Kidney (tissue), 14 donors: ENCODE measurements around the gene DLGAP4. TPM values are rescaled to one million over a fixed set of nuclear protein-coding genes. Genes with fewer than 3 reads are reported as not detected.

Experiments
- DNase-seq, 5 donors: peaks; one replicate each; pipeline ENCODE4 v3.0.0-alpha.2; 2013 to 2020
- FAIRE-seq: peaks from 2 replicates; lab custom pipeline; 2012; peaks lifted over from hg19 to GRCh38; lab: Jason Lieb, UNC
- H3K27ac ChIP-seq, 2 donors: one replicate each; pipeline ENCODE4 v1.7.0; 2013; ENCODE audit warnings: low read depth in 2 of 2, low read length in 2 of 2, inconsistent platforms in 1 of 2
- H3K27me3 ChIP-seq: one replicate; pipeline ENCODE4 v1.7.1; 2013; ENCODE audit warnings: low read length, inconsistent platforms; ENCODE audit not compliant: control insufficient read depth, insufficient read depth
- H3K36me3 ChIP-seq, 3 donors: one replicate each; pipeline versions ENCODE4 v1.7.0 to v1.7.1; 2013; ENCODE audit warnings: low read length in 3 of 3, control low read depth in 1 of 3, inconsistent platforms in 1 of 3; ENCODE audit not compliant: insufficient read depth in 3 of 3, control insufficient read depth in 2 of 3
- H3K4me1 ChIP-seq, 3 donors: one replicate each; pipeline versions ENCODE4 v1.7.0 to v1.7.1; 2013; ENCODE audit warnings: low read length in 3 of 3, inconsistent platforms in 1 of 3, low read depth in 1 of 3; ENCODE audit not compliant: control insufficient read depth in 2 of 3, insufficient read depth in 2 of 3
- H3K4me3 ChIP-seq, 3 donors: one replicate each; pipeline versions ENCODE4 v1.7.0 to v1.8.1; 2013; ENCODE audit warnings: low read length in 3 of 3, control low read depth in 1 of 3, inconsistent platforms in 1 of 3
- H3K9ac ChIP-seq, 3 donors: one replicate each; pipeline versions ENCODE4 v1.7.0 to v1.7.1; 2013; ENCODE audit warnings: low read length in 3 of 3, control low read depth in 1 of 3, inconsistent platforms in 1 of 3
- H3K9me3 ChIP-seq, 3 donors: one replicate each; pipeline versions ENCODE4 v1.7.0 to v1.7.1; 2013; ENCODE audit warnings: low read length in 3 of 3, control low read depth in 1 of 3, inconsistent platforms in 1 of 3; ENCODE audit not compliant: control insufficient read depth in 2 of 3, insufficient read depth in 1 of 3
- intact Hi-C: fragments of 100-400 bp; cut with DNase I; formaldehyde crosslinking; loops from one replicate; pipeline ENCODE4 v1.11.1; 2022
- polyA plus RNA-seq: library from polyadenylated mRNA; stranded (reverse); fragments of 350-450 nt; fragmentation: Illumina TruSeq; extraction: RNeasy Lipid Tissue Mini Kit (QIAGEN cat#74804); gene quantifications from one replicate; pipeline ENCODE4 v1.2.3, GENCODE V29; 2014; ENCODE audit warnings: low read depth, low replicate concordance; ENCODE audit not compliant: insufficient read depth
- total RNA-seq: library from RNA; stranded (reverse); fragmentation: NEBNext Ultra II Directional; extraction: Animal tissue kit (Norgen Biotek cat#: 25700); gene quantifications from one replicate; pipeline ENCODE4 v1.2.1, GENCODE V29; 2021
- TF ChIP-seq, protein P1 (sequence below): IDR thresholded peaks from 3 replicates; pipeline ENCODE4 v1.5.1; 2012; ENCODE audit warnings: mild to moderate bottlenecking, moderate library complexity, borderline replicate concordance; ENCODE audit not compliant: insufficient read depth; ENCODE audit errors: extremely low read depth
- donor health status: control.
- donor health status: control.
- donor health status: control.
- donor health status: control.
- donor health status: control.
- donor health status: DM: yes; HTN: yes; CAD: no.
- donor health status: Normal renal cell carcinoma (clear cell type).

Gene DLGAP4
- total and polyA plus RNA-seq, 2 donors from 2014 or later = 19.6 to 62.4 TPM

DNA sequence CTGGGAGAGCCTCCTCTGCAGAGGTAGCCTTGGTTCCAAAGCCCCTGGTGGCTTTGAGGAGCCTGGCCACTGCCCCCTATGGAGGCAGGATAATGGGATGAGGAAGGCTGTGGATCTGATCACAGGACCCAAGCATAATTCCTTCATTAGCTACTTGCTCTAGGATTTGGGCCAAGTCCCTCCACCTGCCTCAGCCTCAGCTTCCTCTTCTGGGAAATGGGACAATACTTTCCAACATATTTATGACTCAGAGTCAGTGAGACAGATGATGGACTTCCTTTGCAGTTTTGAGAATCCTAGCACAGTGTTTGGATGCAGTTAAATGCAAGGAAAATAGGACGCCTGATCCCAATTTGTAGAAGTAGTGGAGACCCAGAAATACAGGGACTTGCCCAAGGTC lies 171.3 kb downstream of the DLGAP4 start:
- Histone ChIP-seq H3K9me3 (no peaks in the 10 kb centered on the region), H3K27me3 (no peaks in the 10 kb centered on the region), H3K9ac (no peak overlapping the region), H3K4me1 (peaks cover 0 to 17% (median 13%) of the 10 kb centered on the region in 3 donors), H3K4me3 (no peak overlapping the region), H3K36me3 (peaks cover 0 to 2% (median 0%) of the 10 kb centered on the region in 3 donors), H3K27ac (no peak overlapping the region)
- TF ChIP-seq, protein P1, sequence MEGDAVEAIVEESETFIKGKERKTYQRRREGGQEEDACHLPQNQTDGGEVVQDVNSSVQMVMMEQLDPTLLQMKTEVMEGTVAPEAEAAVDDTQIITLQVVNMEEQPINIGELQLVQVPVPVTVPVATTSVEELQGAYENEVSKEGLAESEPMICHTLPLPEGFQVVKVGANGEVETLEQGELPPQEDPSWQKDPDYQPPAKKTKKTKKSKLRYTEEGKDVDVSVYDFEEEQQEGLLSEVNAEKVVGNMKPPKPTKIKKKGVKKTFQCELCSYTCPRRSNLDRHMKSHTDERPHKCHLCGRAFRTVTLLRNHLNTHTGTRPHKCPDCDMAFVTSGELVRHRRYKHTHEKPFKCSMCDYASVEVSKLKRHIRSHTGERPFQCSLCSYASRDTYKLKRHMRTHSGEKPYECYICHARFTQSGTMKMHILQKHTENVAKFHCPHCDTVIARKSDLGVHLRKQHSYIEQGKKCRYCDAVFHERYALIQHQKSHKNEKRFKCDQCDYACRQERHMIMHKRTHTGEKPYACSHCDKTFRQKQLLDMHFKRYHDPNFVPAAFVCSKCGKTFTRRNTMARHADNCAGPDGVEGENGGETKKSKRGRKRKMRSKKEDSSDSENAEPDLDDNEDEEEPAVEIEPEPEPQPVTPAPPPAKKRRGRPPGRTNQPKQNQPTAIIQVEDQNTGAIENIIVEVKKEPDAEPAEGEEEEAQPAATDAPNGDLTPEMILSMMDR = no peak
- DNase-seq = no peak
- FAIRE-seq = no peak
- intact Hi-C loops = no loop called here

DNA sequence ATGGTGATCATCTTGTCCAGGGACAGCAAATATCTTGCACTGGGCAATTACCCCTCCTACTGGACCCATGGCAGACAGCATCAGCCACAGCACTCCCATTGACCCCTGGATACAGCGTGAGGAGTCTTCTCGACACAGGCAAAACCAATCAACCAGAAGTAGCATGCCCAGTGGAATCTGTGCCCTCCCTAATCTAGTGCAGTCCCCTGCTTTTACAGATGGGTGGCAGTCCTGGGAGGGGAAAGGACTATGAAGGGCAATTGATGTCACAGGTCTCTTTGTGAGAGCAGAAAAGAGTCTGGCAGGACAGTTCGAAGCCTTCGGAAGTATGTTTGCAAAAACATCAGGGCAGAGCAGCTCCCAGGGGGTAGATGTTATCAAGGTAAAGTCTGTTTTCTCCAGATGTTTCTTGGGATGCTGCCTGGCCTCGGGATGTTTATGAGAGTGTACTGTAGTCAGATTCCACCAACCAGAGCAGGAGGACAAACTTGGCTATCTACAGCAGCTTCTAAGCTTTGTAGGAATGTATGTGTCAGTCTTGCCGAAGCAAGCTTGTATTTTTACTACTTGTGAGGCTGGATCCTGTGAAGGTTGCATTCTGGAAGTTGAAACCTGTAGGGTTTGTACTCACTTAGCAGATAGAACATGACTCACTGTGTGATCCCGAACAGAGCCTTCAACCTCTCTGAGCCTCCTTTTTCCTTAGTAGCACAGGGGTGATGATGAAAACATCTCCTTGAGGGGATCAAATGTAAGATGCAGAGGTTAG lies 172.2 kb downstream of the DLGAP4 start:
- no peaks in the 10 kb centered on the region for H3K9me3 ChIP-seq
- no peak overlapping the region for H3K4me3 ChIP-seq
- H3K27me3 ChIP-seq = no peaks in the 10 kb centered on the region
- H3K9ac ChIP-seq = no peak overlapping the region
- H3K27ac ChIP-seq = no peak overlapping the region
- FAIRE-seq = no peak
- DNase-seq = no peak
- H3K36me3 ChIP-seq = peaks cover 0 to 2% (median 0%) of the 10 kb centered on the region in 3 donors
- peaks cover 0 to 18% (median 16%) of the 10 kb centered on the region in 3 donors for H3K4me1 ChIP-seq
- TF ChIP-seq, protein P1 = no peak
- intact Hi-C loops = no loop called here

DNA sequence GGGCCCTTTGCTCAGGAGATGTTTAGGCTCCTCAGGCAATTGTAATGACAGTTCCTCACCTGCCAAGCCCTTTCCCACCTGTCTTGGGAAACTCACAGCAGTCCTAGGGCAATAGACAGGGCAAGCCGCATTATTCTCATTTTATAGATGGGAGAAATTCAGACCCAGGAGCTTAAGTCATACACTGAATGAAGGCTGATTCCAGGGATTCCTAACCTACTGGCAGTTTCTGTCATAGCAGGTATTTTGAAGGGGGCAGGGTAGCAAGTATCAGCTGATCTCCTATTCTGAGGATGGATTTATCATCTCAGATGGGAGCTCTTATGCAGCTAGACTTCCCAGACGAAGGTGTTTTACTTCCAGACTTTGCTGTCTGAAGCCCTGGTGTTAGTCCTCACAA lies 173.8 kb downstream of the DLGAP4 start:
- Histone ChIP-seq H3K4me3 (no peak overlapping the region), H3K4me1 (peaks cover 0 to 19% (median 15%) of the 10 kb centered on the region in 3 donors), H3K9ac (no peak overlapping the region), H3K27me3 (no peaks in the 10 kb centered on the region), H3K27ac (no peak overlapping the region), H3K36me3 (peaks cover 0 to 2% (median 0%) of the 10 kb centered on the region in 3 donors), H3K9me3 (no peaks in the 10 kb centered on the region)
- TF ChIP-seq, protein P1 = no peak
- FAIRE-seq = no peak
- intact Hi-C loops = no loop called here
- DNase-seq = no peak
